Karpas-422 (cell line): ENCODE results near the gene POU2F3. TPM values are rescaled to one million over a fixed set of nuclear protein-coding genes. Genes with fewer than 3 reads are reported as not detected.
"Not testable (repeated sequence)": the region's sequence is repeated elsewhere in the genome, so short reads cannot be mapped to it uniquely, and the experiment has no call there.

Experiments
- DNase-seq: peaks from one replicate; pipeline ENCODE4 v3.0.0-alpha.2; 2015
- H2AFZ ChIP-seq: fragments of 200-600 bp; sonication (generic); 2 replicates; pipeline ENCODE4 v1.6.1; 2014; ENCODE audit warnings: antibody characterized with exemption, low read length, mixed read lengths
- H3K27ac ChIP-seq: fragments of 200-600 bp; sonication (generic); 2 replicates; pipeline ENCODE4 v1.5.1; 2014; ENCODE audit warnings: mild to moderate bottlenecking, low read length, moderate library complexity
- H3K27me3 ChIP-seq: fragments of 200-600 bp; sonication (generic); 2 replicates; pipeline ENCODE4 v1.6.1; 2014; ENCODE audit warnings: low read length, mixed read lengths
- H3K36me3 ChIP-seq: fragments of 200-600 bp; sonication (generic); 2 replicates; pipeline ENCODE4 v1.6.1; 2014; ENCODE audit warnings: low read length, mixed read lengths; ENCODE audit not compliant: insufficient read depth
- H3K4me1 ChIP-seq: fragments of 200-600 bp; sonication (generic); 2 replicates; pipeline ENCODE4 v1.6.1; 2014; ENCODE audit warnings: mild to moderate bottlenecking, low read length, mixed read lengths
- H3K4me2 ChIP-seq: fragments of 200-600 bp; sonication (generic); 2 replicates; pipeline ENCODE4 v1.6.1; 2014; ENCODE audit warnings: low read length, low read depth, mild to moderate bottlenecking; ENCODE audit not compliant: poor library complexity, severe bottlenecking
- H3K4me3 ChIP-seq: fragments of 200-600 bp; sonication (generic); 2 replicates; pipeline ENCODE4 v1.5.1; 2014; ENCODE audit warnings: mild to moderate bottlenecking, antibody characterized with exemption, low read length, mixed read lengths
- H3K79me2 ChIP-seq: fragments of 200-600 bp; sonication (generic); 2 replicates; pipeline ENCODE4 v1.6.1; 2014; ENCODE audit warnings: mild to moderate bottlenecking, low read length, mixed read lengths
- H3K9ac ChIP-seq: fragments of 200-600 bp; sonication (generic); 2 replicates; pipeline ENCODE4 v1.6.0; 2014; ENCODE audit warnings: low read length
- H3K9me2 ChIP-seq: fragments of 200-600 bp; sonication (generic), shearing (Covaris generic); replicated peaks from 2 replicates; pipeline ENCODE4 v1.6.0; 2014; ENCODE audit warnings: mild to moderate bottlenecking, low read length, moderate library complexity; ENCODE audit not compliant: insufficient read depth
- H3K9me3 ChIP-seq: fragments of 300-700, 200-600 bp; sonication (generic); 2 replicates; pipeline ENCODE4 v1.6.1; 2014; ENCODE audit warnings: low read length, mixed read lengths
- H4K20me1 ChIP-seq: fragments of 200-600 bp; sonication (generic); 2 replicates; pipeline ENCODE4 v1.6.1; 2014; ENCODE audit warnings: mild to moderate bottlenecking, antibody characterized with exemption, low read length, low read depth; ENCODE audit not compliant: insufficient read depth
- total RNA-seq: library from RNA; depleted of rRNA; stranded (reverse); fragments of >200 nt; shearing (Covaris generic); gene quantifications from 2 replicates; pipeline ENCODE4 v1.2.3, GENCODE V29; 2014; ENCODE audit warnings: low replicate concordance

The POU2F3 gene
- total RNA-seq, 1 experiment from 2014 or later: not detected

DNA sequence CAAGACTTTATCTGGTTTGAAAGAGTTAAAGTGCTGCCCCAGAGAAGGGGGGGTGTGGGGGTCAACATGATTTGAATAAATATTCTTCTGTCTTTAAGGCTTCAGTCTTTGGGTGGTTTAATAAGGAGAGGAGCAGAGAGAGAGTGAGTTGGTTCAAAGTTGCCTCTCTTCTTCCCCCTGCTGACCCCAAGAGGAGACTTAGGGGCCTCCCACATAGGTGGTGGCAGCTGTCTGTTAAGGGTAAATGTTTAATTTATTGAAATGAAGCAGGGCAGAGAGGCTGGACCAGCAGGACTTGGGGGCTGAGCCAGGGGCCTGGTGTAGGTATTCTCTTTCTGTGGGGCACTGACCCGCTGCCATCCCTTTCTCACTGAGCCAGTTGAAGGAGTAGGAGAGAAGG is 5.5 kb downstream of the POU2F3 start:
- no peaks in the 10 kb centered on the region for H3K79me2 ChIP-seq
- no peaks in the 10 kb centered on the region for H3K36me3 ChIP-seq
- peak overlapping the region; percentile 11 for H3K4me2 ChIP-seq
- H3K9me3 ChIP-seq: no peaks in the 10 kb centered on the region
- no peaks in the 10 kb centered on the region for H3K27me3 ChIP-seq
- no peak overlapping the region for H3K4me3 ChIP-seq
- H3K4me1 ChIP-seq: peaks cover 30% of the 10 kb centered on the region
- no peak overlapping the region for H3K27ac ChIP-seq
- no peak overlapping the region for H2AFZ ChIP-seq
- H3K9ac ChIP-seq: no peak overlapping the region
- H4K20me1 ChIP-seq: no peaks in the 10 kb centered on the region
- no peak for DNase-seq
- no peaks in the 10 kb centered on the region for H3K9me2 ChIP-seq

DNA sequence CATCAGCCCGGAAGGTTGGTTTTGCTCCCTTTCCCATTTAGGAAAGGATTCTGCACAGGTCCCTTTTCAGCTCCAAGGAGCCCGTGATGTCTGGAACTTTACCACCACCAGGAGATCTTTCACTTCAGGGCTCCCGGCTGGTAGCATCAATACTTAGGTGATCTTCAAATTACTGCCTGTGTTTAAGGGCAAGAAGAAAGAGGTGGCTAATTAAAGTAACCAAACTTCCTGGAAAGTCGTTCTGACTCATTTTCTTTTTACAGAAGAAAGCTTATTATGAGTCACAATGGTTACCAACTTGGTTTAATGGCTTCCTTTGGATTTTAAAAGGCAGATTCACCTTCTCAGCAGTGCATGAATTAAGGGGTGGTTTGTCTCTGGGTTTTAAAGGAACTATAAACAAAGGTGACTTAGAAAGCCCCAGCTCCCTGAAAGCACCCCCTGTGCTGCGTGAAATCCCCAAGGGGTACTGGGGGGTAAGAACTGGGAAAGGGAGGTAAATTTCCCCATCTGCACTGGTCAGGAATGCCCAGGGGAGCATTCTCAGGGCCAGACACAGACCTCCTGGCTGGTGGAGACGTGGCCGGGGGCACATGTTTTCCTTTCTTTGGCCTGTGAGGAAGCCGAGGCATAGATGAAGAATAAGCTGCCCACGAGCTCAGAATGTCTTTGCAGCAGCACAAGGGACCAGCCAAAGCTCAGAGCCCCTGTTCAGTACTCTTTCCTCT is 8.8 kb downstream of the POU2F3 start:
- Histone ChIP-seq H3K9ac (no peak overlapping the region), H3K9me2 (no peaks in the 10 kb centered on the region), H3K4me3 (no peak overlapping the region), H3K9me3 (no peaks in the 10 kb centered on the region), H3K4me1 (peaks cover 34% of the 10 kb centered on the region), H3K36me3 (no peaks in the 10 kb centered on the region), H3K79me2 (no peaks in the 10 kb centered on the region), H3K4me2 (no peak overlapping the region), H2AFZ (no peak overlapping the region), H4K20me1 (no peaks in the 10 kb centered on the region), H3K27me3 (no peaks in the 10 kb centered on the region), H3K27ac (no peak overlapping the region)
- no peak for DNase-seq

DNA sequence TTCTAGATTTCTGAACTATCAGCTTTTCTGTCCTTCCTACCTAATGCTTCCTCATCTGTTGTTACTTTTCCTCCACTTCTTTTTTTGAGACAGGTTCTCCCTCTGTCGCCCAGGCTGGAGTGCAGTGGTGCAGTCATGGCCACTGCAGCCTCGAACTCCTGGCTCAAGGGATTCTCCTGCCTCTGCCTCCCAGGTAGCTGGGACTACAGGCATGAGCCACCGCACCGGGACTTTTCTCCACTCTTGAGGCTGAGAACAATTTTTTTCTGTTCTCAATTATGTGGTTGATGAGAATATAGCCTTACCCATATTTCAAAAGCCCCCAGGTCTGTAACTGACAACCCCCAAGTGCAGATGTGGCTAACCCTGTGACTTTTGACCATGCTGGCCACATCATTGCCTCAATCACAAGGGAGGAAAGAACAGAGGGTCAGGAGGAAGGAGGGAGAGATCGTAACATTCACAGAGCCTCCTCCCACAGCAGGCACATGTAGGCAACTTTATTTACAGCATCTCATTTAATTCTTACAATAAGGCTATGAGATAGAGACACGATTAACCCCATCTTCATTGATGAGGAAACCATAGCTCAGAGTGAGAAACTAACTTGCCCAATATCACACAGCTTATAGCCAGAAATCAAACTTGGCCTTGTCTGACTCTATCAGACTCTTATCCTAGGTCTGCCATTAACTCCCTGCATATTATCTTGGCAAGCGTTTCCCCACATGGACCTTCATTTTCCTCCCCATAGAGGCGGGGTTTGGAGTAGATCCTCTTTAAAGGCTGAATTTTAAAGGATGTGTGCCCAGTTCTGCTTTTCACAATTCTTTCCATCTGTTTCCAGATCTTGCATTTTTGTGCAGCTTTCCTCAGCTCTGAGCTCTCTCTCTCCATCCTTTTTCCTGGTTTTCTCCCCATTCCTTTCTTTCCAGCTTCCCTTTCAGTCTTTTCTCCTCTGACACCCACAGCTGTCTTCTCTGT is 9.6 kb downstream of the POU2F3 start:
- H4K20me1 ChIP-seq: no peaks in the 10 kb centered on the region
- no peaks in the 10 kb centered on the region for H3K79me2 ChIP-seq
- no peak overlapping the region for H3K4me3 ChIP-seq
- H3K9me3 ChIP-seq: no peaks in the 10 kb centered on the region
- peaks cover 37% of the 10 kb centered on the region for H3K4me1 ChIP-seq
- H2AFZ ChIP-seq: no peak overlapping the region
- H3K4me2 ChIP-seq: no peak overlapping the region
- no peak overlapping the region for H3K27ac ChIP-seq
- DNase-seq: no peak
- H3K36me3 ChIP-seq: no peaks in the 10 kb centered on the region
- H3K9ac ChIP-seq: no peak overlapping the region
- no peaks in the 10 kb centered on the region for H3K9me2 ChIP-seq
- H3K27me3 ChIP-seq: no peaks in the 10 kb centered on the region

DNA sequence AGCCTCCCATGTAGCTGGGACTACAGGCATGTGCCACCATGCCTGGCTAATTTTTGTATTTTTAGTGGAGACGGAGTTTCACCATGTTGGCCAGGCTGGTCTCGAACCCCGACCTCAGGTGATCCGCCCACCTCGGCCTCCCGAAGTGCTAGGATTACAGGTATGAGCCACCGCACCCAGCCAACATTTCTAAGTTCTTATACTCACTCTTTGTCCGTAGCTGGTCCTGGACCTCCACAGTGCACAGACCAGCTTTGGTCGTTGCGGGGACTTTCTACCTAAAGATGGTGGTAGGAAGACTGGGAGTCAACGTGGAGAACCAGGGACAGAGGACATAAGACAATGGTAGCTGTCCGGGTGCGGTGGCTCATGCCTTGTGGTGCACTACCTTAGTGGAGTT is 13.4 kb downstream of the POU2F3 start:
- H2AFZ ChIP-seq, DNase-seq, H3K79me2 ChIP-seq, H3K36me3 ChIP-seq, H3K4me3 ChIP-seq, H3K9me2 ChIP-seq, H3K27ac ChIP-seq, H3K4me2 ChIP-seq, H3K9ac ChIP-seq, H3K9me3 ChIP-seq, H3K27me3 ChIP-seq, H4K20me1 ChIP-seq: not testable (repeated sequence)
- peaks cover 46% of the 10 kb centered on the region for H3K4me1 ChIP-seq

DNA sequence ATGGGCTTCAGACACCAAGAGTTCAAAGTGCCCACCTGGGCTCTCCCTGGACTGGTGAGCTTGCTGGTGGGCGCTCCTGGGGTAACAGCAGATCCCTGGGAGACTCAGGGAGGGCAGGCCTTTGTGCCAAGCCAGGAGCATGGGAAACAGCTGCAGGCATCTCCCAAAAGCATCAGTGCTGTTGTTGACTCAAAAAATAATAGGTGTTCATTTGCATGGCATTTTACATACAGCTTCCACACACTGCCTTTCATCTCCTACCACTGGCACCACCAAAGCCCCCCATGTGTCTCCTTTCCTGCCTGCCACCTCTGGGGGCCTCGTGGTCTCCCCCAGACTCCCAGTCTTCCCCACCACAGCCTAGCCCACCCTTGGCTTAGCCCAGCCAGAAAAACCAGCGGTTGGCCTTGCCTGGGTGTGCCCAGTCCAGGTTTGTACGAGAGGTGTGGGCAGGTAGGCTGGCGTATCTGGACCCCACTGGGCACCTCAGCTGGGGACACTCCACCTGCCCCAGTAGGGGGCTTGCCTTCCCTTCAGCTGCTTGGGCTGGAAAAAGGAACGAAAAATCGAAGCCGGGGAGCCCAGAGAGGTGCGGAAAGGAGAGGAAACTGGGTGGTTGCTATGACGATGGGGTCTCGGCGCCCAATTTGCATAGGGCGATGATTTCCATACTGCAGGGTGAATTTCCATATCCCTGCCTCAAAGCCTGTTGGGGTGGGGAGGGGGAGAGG is 15.0 kb downstream of the POU2F3 start:
- DNase-seq: peak; percentile 87
- Histone ChIP-seq H3K4me2 (peak overlapping the region; percentile 76), H2AFZ (no peak overlapping the region)

DNA sequence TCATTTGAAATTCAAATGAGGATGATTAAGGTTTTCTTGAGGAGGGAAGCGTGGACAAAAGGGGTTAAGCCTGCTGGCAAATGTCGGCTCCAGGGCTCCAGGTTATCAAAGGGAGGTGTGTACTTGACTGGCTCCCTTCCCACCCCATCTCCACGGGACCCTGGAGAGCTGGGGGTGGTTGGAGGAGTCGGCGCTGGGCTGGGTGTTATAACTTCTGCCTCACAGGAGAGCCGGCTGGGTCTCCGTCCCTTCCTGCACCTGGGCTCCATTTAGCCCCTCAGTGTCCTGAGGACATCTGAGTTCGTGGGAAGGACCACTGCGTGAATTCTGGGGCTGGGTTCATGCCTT is 15.6 kb downstream of the POU2F3 start:
- Histone ChIP-seq H3K9me2 (no peaks in the 10 kb centered on the region), H3K4me1 (peaks cover 54% of the 10 kb centered on the region), H3K9me3 (no peaks in the 10 kb centered on the region), H3K9ac (peak overlapping the region; percentile 67), H3K4me3 (peak overlapping the region; percentile 60), H3K79me2 (no peaks in the 10 kb centered on the region), H3K27ac (peak overlapping the region; percentile 61), H2AFZ (no peak overlapping the region), H4K20me1 (no peaks in the 10 kb centered on the region), H3K27me3 (no peaks in the 10 kb centered on the region), H3K4me2 (peak overlapping the region; percentile 76), H3K36me3 (no peaks in the 10 kb centered on the region)
- DNase-seq: no peak

More for the DNA sequence above, 15.0 kb downstream of the POU2F3 start:
- peak overlapping the region; percentile 60; the same call in 1 of the 2 replicates for H3K4me3 ChIP-seq
- no peaks in the 10 kb centered on the region for H3K27me3 ChIP-seq
- no peaks in the 10 kb centered on the region for H3K36me3 ChIP-seq
- H3K9me2 ChIP-seq: no peaks in the 10 kb centered on the region
- no peaks in the 10 kb centered on the region for H3K9me3 ChIP-seq
- H3K9ac ChIP-seq: peak overlapping the region; percentile 66
- H3K79me2 ChIP-seq: no peaks in the 10 kb centered on the region
- H3K4me1 ChIP-seq: peaks cover 54% of the 10 kb centered on the region
- peak overlapping the region; percentile 63; the same call in 1 of the 2 replicates for H3K27ac ChIP-seq
- no peaks in the 10 kb centered on the region for H4K20me1 ChIP-seq

DNA sequence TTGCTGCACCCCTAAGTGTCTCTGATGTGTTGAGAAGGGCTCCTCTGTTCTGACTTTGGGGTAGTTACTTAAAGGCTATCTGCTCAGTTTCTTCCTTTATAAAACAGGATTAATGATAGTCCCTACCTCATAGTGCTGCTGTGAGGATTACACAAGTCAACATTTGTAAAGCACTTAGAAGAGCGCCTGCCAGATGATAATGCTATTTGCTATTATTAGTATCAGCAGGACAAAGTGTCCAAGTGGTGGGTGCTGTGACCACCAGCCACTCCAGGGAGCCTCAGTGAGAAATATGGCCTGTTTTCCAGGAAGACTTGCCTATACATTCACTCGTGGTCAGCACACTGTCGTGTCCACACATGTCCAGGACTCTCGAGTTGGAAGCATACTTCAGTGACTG is 16.2 kb downstream of the POU2F3 start:
- H3K4me2 ChIP-seq: peak overlapping the region; percentile 76
- H4K20me1 ChIP-seq: no peaks in the 10 kb centered on the region
- peaks cover 54% of the 10 kb centered on the region for H3K4me1 ChIP-seq
- H3K79me2 ChIP-seq: no peaks in the 10 kb centered on the region
- peak overlapping the region; percentile 67 for H3K9ac ChIP-seq
- peak overlapping the region; percentile 61; the same call in 1 of the 2 replicates for H3K27ac ChIP-seq
- no peaks in the 10 kb centered on the region for H3K27me3 ChIP-seq
- DNase-seq: no peak
- H2AFZ ChIP-seq: no peak overlapping the region
- peak overlapping the region; percentile 60 for H3K4me3 ChIP-seq
- H3K9me3 ChIP-seq: no peaks in the 10 kb centered on the region
- H3K36me3 ChIP-seq: no peaks in the 10 kb centered on the region
- H3K9me2 ChIP-seq: no peaks in the 10 kb centered on the region

DNA sequence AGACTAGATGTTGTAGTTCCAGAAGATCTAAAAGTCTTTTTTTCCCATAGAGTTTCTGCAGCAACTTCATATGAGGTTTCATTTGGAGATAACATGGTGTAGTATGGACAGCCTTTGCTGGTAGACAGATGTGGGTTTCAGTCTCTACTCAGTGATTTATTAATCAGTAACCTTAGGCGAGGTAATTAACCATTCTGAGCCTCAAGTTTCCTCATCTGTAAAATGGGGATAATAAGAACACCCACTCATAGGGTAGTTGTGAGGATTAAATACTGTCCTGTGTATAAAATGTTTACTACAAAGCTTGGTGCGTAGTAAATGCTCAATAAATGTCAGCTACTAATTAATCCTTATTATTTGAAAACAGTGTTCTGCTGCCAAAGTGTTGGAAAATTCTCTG is 16.8 kb downstream of the POU2F3 start:
- Histone ChIP-seq H3K27me3 (no peaks in the 10 kb centered on the region), H3K9ac (no peak overlapping the region), H2AFZ (no peak overlapping the region), H3K79me2 (no peaks in the 10 kb centered on the region), H3K9me2 (no peaks in the 10 kb centered on the region), H3K4me2 (no peak overlapping the region), H3K27ac (no peak overlapping the region), H3K4me3 (no peak overlapping the region), H4K20me1 (no peaks in the 10 kb centered on the region), H3K9me3 (no peaks in the 10 kb centered on the region), H3K4me1 (peaks cover 54% of the 10 kb centered on the region), H3K36me3 (no peaks in the 10 kb centered on the region)
- no peak for DNase-seq
